ENCODE data around the gene EFNA2.

- TF ChIP-seq CTCF (IDR thresholded peaks at IDR 0.05) (no peak), POLR2AphosphoS5 (IDR thresholded peaks at IDR 0.05) (no peak), POLR2A (IDR thresholded peaks at IDR 0.05) (no peak)
Measured at GRCh38 chr19:1316466-1316865, 30.8 kb downstream of the EFNA2 start.

Data from stomach (tissue), 4 donors.